ENCODE data around the gene DDHD1.
"Not testable (repeated sequence)": the region's sequence is repeated elsewhere in the genome, so short reads cannot be mapped to it uniquely, and the experiment has no call there.

Gene DDHD1

DNA sequence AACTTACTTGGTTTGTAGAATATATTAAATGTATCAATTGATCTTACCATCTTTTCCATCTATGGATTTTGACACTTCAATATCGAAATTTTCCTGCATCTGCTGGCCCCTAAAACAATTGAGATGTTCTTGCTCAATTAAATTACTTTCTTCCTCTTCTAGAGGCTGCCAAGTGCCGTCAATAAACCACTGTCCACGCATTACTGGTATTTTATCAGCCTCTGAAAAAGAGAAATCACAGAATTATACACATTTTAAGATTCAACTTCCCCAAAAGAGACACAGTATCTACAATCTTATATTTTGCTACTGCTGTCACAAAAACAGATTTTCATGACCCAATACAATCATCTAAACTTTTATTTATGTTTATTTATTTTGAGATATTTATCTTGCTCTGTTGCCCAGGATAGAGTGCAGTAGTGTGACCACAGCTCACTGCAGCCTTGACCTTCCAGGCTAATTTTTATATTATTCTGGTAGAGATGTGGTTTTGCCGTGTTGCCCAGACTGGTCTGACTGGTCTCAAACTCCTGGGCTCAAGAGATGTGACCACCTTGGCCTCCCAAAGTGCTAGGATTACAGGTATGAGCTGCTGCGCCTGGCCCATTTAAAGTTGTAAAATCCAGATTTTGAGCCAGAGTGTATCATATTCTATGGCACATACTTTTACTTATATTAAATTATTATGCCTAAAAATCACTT lies 49.3 kb downstream of the DDHD1 start:
- DNase-seq = no peak

- no peak for DNase-seq
Measured at GRCh38 chr14:53093206-53093605, 59.9 kb downstream of the DDHD1 start.

DNA sequence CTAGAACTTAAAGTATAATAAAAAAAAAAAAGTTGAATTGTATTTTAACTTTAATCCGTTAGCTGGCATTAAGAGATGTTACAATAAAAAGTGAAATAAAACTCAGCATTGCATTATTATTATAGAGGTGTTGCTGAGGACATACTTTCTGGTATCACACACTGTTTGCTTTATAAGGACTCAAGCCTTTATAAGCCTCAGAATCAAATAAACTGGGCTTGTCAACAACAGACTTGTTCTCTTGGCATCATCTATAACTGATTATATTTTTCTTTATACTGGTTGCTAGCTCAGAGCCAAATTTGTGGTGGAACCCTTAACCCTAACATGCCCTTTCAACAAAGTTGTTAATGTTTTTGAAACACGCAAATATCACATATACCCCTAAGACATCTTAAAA lies 62.3 kb downstream of the DDHD1 start:
- DNase-seq = no peak

DNA sequence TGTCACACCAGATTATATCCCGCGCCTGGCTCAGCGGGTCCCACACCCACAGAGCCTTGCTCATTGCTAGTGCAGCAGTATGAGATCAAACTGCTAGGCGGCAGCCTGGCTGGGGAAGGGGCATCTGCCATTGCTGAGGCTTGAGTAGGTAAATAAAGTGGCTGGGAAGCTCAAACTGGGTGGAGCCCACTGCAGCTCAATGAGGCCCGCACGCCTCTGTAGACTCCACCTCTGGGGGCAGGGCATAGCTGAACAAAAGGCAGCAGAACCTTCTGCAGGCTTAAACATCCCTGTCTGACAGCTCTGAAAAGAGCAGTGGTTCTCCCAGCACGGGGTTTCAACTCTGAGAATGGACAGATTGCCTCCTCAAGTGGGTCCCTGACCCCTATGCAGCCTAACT lies 68.2 kb downstream of the DDHD1 start:
- not testable (repeated sequence) for DNase-seq

- no peak for DNase-seq
Measured at GRCh38 chr14:53064475-53064874, 88.6 kb downstream of the DDHD1 start.

DNA sequence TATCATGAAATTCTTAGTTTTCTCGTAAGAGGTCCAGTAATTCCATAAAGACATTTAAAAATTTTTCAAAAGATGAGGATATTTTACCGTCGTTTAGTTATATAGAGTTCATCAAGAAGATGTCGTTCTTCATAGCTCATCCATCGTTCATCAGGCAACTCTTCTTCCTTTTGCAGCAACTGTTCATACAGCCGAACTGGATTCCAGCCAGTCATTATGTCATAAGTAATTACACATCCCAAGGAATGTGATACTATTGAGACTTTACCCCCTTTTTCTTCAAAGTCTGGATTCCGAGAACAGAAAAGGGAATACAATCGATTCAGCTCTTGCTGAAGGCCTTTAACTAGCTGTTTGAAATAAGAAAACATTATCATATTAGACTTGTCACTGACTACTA lies 90.3 kb downstream of the DDHD1 start:
- no peak for DNase-seq

DNA sequence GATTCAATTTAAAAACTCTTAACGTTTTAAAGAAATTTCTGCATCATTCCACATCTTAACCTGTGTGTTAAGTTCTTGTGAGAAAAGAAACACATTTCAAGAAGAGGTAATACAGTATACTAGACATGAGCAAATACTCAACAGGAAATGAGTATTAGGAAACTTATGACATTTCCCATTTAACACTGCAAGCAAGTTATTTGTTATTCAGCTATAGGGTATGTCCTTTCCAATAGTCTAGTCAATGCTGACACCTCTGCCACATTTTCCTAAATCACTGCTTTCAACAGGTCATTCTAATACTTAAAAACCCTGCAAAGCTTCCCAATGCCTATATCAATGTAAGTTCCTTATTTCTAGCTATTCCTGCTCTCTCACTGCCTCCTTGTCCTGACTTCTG lies 93.1 kb downstream of the DDHD1 start:
- DNase-seq = no peak

DNA sequence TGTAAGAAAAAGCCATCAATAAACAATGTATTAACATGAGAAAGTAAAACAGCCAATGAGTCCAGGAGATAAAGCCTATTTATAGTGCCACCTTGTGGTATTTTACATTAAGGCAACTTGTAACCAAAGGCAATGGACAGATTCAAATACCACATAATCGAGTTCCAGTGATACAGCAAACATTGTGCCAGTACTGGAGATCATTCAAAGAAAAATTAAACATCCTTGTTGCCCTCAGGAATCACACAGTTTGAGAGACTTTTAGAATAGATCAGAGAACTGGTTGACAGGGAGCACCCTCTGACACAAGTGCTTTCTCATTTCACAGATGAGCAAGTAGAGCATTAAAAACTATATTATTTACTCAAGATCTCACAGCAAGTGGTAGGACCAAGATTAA lies 98.1 kb downstream of the DDHD1 start:
- DNase-seq = peak; percentile 7

GRCh38 chr14:53054457-53054856 lies 98.7 kb downstream of the DDHD1 start:
- no peak for DNase-seq

DNA sequence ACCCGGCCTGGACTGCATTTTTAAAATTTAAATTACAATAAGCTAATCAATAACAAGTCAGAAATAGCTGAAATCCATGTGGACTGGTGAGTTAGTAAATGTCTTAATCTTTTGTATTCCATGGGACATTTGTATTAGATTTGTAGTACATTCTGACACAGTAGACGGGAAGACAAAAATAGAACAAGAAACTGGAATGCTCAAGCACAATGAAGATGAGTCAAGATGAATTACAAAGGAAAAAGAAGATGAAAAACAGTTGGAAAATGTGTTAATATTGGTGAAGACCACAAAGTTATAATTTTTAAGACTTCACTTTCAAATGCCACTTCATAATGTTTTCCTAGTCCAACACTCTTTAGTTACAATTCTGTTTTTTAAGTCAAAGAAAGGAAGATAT lies 104.5 kb downstream of the DDHD1 start:
- DNase-seq = no peak

- no peak for DNase-seq
Measured at GRCh38 chr14:53047307-53048069, 105.6 kb downstream of the DDHD1 start.

GRCh38 chr14:53044486-53044885 lies 108.6 kb downstream of the DDHD1 start:
- no peak for DNase-seq

GRCh38 chr14:53043027-53043581 lies 110.0 kb downstream of the DDHD1 start:
- DNase-seq = no peak

GRCh38 chr14:53042480-53042879 lies 110.6 kb downstream of the DDHD1 start:
- no peak for DNase-seq

DNA sequence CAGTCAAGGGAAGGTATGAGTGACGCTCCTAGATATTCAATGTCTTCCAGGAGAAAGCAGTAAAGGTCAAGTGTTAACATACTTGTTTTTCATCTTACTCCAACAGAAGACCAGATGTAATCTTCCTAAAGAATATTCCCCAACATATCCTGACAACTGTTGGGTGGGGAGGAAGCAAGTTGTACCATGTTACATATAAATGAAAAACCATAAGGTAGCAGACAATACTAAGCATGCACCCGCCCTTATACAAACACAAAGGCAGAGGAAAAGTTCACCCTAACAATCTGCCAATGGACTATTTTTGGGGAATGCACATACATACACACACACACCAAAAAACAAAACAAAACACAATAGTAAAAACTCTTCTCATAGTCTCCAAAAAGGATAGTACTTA lies 112.1 kb downstream of the DDHD1 start:
- DNase-seq = no peak

GRCh38 chr14:53038629-53039028 lies 114.5 kb downstream of the DDHD1 start:
- DNase-seq = no peak

DNA sequence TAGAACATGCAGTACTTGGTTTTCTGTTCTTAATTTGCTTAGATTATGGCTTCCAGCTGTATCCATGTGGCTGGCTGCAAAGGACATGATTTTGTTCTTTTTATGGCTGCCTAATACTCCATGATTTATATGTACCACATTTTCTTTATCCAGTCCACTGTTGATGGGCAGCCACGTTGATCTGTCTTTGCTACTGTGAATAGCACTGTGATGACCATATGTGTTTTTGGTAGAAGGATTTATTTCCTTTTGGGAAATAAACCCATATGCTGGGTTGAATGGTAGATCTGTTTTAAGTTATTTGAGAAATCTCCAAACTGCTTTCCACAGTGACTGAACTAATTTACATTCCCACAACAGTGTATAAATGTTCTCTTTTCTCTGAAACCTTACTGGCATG lies 116.1 kb downstream of the DDHD1 start:
- DNase-seq = no peak

GRCh38 chr14:53035336-53036210 lies 117.5 kb downstream of the DDHD1 start:
- no peak for DNase-seq

- no peak for DNase-seq
Measured at GRCh38 chr14:53034688-53035230, 118.4 kb downstream of the DDHD1 start.

DNA sequence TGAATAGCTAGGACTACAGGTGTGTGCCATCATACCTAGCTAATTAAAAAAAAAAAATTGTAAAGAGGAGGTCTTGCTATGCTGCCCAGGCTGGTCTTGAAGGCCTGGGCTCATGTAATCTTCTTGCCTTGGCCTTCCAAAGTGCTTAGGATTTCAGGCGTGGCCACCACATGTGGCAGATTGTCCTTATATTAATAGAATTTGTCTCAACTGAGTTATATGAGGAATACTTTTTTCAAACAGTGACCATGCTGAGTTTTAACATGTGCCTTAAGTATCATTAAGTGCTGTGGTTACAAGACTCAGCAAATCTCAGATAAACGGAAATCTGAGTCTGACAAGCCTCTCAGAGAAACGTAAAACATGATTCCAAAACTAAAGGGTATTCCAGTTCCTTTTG lies 119.1 kb downstream of the DDHD1 start:
- DNase-seq = no peak

GRCh38 chr14:53032838-53033390 lies 120.2 kb downstream of the DDHD1 start:
- no peak for DNase-seq

- no peak for DNase-seq
Measured at GRCh38 chr14:53032161-53032803, 120.8 kb downstream of the DDHD1 start.
